HCT116 (cell line): ENCODE measurements around the gene CBLB. TPM values are rescaled to one million over a fixed set of nuclear protein-coding genes. Genes with fewer than 3 reads are reported as not detected.

Experiments used
- ATAC-seq: fragments of 200-7000 bp; cut with Tn5 transposase; 2 replicates; pipeline ENCODE4 v1.9.1; 2020; ENCODE audit warnings: mild to moderate bottlenecking, moderate library complexity
- BruUV-seq: library from RNA; stranded (reverse); fragments of 400-500 nt; replicated peaks from 2 replicates; lab custom pipeline; 2021; lab: Mats Ljungman, UMichigan
- CTCF ChIA-PET: fragments of 300-600 bp; sonication (Branson Sonifier 250); formaldehyde crosslinking; loops from one replicate; lab custom pipeline; 2021; ENCODE audit warnings: antibody characterized with exemption; lab: Charles Lee
- POLR2A ChIA-PET: fragments of 300-600, 350-600 bp; sonication (Branson Sonifier 250); formaldehyde crosslinking; loops from one replicate; lab custom pipeline; 2021; ENCODE audit warnings: antibody characterized with exemption; lab: Charles Lee
- RAD21 ChIA-PET, 2 experiments: fragments of 300-600 bp; sonication (Branson Sonifier 250); formaldehyde crosslinking; loops; one replicate each; lab custom pipeline; 2023; ENCODE audit warnings: low total read pairs in 2 of 2; ENCODE audit not compliant: uncharacterized antibody in 2 of 2, unreplicated experiment in 2 of 2, low non-redundant PET in 1 of 2; lab: Charles Lee
- DNase-seq: peaks from one replicate; pipeline ENCODE4 v3.0.0-alpha.2; 2010; ENCODE audit warnings: low read depth, low spot score
- H2AFZ ChIP-seq: fragments of 200-600 bp; shearing (Covaris generic), sonication (generic); 2 replicates; pipeline ENCODE4 v1.6.1; 2017; ENCODE audit warnings: low read depth, mixed run types, mixed read lengths, antibody characterized with exemption, low read length; ENCODE audit not compliant: poor library complexity, severe bottlenecking
- H3K27ac ChIP-seq: 2 replicates; pipeline ENCODE4 v1.5.1; 2012; ENCODE audit warnings: low read depth, low read length
- H3K27me3 ChIP-seq: fragments of 200-600 bp; sonication (generic); 2 replicates; pipeline ENCODE4 v1.6.1; 2016; ENCODE audit warnings: mixed run types, low read length, mixed read lengths; ENCODE audit not compliant: insufficient read depth
- H3K36me3 ChIP-seq, 2 experiments: fragments of 200-500 bp in 1 of 2; fragments of 200-600 bp in 1 of 2; sonication (Bioruptor generic) in 1 of 2; sonication (generic) in 1 of 2; 2 replicates each; pipeline versions ENCODE4 v1.5.1 to v1.6.1; 2014 to 2016; ENCODE audit warnings: low read length in 2 of 2, inconsistent platforms in 1 of 2, mixed read lengths in 1 of 2, mixed run types in 1 of 2; ENCODE audit not compliant: insufficient read depth in 2 of 2, control insufficient read depth in 1 of 2
- H3K4me1 ChIP-seq, 2 experiments: fragments of 200-600 bp in 1 of 2; sonication (generic) in 1 of 2; 2 replicates each; pipeline versions ENCODE4 v1.5.1 to v1.6.1; 2012 to 2017; ENCODE audit warnings: low read length in 2 of 2, inconsistent platforms in 1 of 2, mild to moderate bottlenecking in 1 of 2, mixed read lengths in 1 of 2, mixed run types in 1 of 2, moderate library complexity in 1 of 2; ENCODE audit not compliant: insufficient read depth in 2 of 2, control insufficient read depth in 1 of 2
- H3K4me2 ChIP-seq: fragments of 200-600 bp; sonication (generic); 2 replicates; pipeline ENCODE4 v1.6.1; 2017; ENCODE audit warnings: mixed run types, low read length, mixed read lengths
- H3K4me3 ChIP-seq, 2 experiments: fragments of 200-600 bp in 1 of 2; sonication (generic) in 1 of 2; replicated peaks in 1 of 2; 2 replicates each; pipeline ENCODE4 v1.5.1; 2011 to 2016; ENCODE audit warnings: low read length in 2 of 2, control low read depth in 1 of 2, low read depth in 1 of 2, mild to moderate bottlenecking in 1 of 2, mixed read lengths in 1 of 2, mixed run types in 1 of 2
- H3K79me2 ChIP-seq: fragments of 200-600 bp; sonication (generic); 2 replicates; pipeline ENCODE4 v1.6.1; 2017; ENCODE audit warnings: mild to moderate bottlenecking, mixed run types, low read length, moderate library complexity, mixed read lengths; ENCODE audit not compliant: insufficient read depth
- H3K9ac ChIP-seq: fragments of 200-600 bp; sonication (generic); 2 replicates; pipeline ENCODE4 v1.6.1; 2016; ENCODE audit warnings: low read length, mixed read lengths
- H3K9me2 ChIP-seq: fragments of 200-600 bp; sonication (generic), shearing (Covaris generic); 2 replicates; pipeline ENCODE4 v1.6.1; 2017; ENCODE audit warnings: mixed run types, mild to moderate bottlenecking, moderate library complexity; ENCODE audit not compliant: insufficient read depth
- H3K9me3 ChIP-seq, 2 experiments: fragments of 200-500 bp in 1 of 2; fragments of 200-600 bp in 1 of 2; sonication (Bioruptor generic) in 1 of 2; sonication (generic) in 1 of 2; 2 replicates each; pipeline ENCODE4 v1.6.1; 2014 to 2017; ENCODE audit warnings: low read length in 2 of 2, mixed read lengths in 2 of 2, inconsistent platforms in 1 of 2, low read depth in 1 of 2, mild to moderate bottlenecking in 1 of 2, mixed run types in 1 of 2, moderate library complexity in 1 of 2; ENCODE audit not compliant: control insufficient read depth in 1 of 2, insufficient read depth in 1 of 2
- H4K20me1 ChIP-seq: fragments of 200-600 bp; sonication (generic), shearing (Covaris generic); 2 replicates; pipeline ENCODE4 v1.6.1; 2017; ENCODE audit warnings: mixed run types, mild to moderate bottlenecking, moderate library complexity; ENCODE audit not compliant: insufficient read depth
- CBX3 ChIP-seq: IDR thresholded peaks from 2 replicates; pipeline ENCODE4 v1.6.1; 2012; ENCODE audit warnings: low read depth
- CEBPB ChIP-seq: IDR thresholded peaks from 2 replicates; pipeline ENCODE4 v1.6.1; 2012; ENCODE audit warnings: low read depth
- CTCF ChIP-seq, 3 experiments: fragments of 200-600 bp in 1 of 3; sonication (generic) in 1 of 3; IDR thresholded peaks in 2 of 3; conservative IDR thresholded peaks in 1 of 3; 2 replicates each; pipeline ENCODE4 v1.5.1; 2012 to 2017; ENCODE audit warnings: low read depth in 2 of 3, low read length in 2 of 3, antibody characterized with exemption in 1 of 3, borderline replicate concordance in 1 of 3, control low read depth in 1 of 3, mild to moderate bottlenecking in 1 of 3, mixed read lengths in 1 of 3, mixed run types in 1 of 3, moderate library complexity in 1 of 3; ENCODE audit not compliant: insufficient read depth in 1 of 3
- EGR1 ChIP-seq: IDR thresholded peaks from 2 replicates; pipeline ENCODE4 v1.6.1; 2012; ENCODE audit warnings: low read depth
- ELF1 ChIP-seq: IDR thresholded peaks from 2 replicates; pipeline ENCODE4 v1.6.1; 2012; ENCODE audit warnings: low read depth, borderline replicate concordance
- EZH2phosphoT487 ChIP-seq: fragments of 200-600 bp; IDR thresholded peaks from 2 replicates; pipeline ENCODE4 v1.6.1; 2018; ENCODE audit warnings: antibody characterized with exemption, borderline replicate concordance
- FOSL1 ChIP-seq: IDR thresholded peaks from 2 replicates; pipeline ENCODE4 v1.6.1; 2012; ENCODE audit warnings: low read depth
- JUND ChIP-seq: IDR thresholded peaks from 2 replicates; pipeline ENCODE4 v1.6.1; 2012
- POLR2A ChIP-seq: IDR thresholded peaks from 2 replicates; pipeline ENCODE4 v1.7.0; 2011; ENCODE audit warnings: borderline replicate concordance; ENCODE audit not compliant: insufficient read depth, insufficient read length; ENCODE audit errors: extremely low read depth
- POLR2AphosphoS5 ChIP-seq: IDR thresholded peaks from 2 replicates; pipeline ENCODE4 v1.6.1; 2011; ENCODE audit warnings: mild to moderate bottlenecking, low read depth, low read length, moderate library complexity
- SIN3A ChIP-seq: IDR thresholded peaks from 2 replicates; pipeline ENCODE4 v1.6.1; 2012; ENCODE audit warnings: low read depth
- SP1 ChIP-seq: IDR thresholded peaks from 2 replicates; pipeline ENCODE4 v1.6.1; 2012; ENCODE audit warnings: low read depth
- SRF ChIP-seq: IDR thresholded peaks from 2 replicates; pipeline ENCODE4 v1.6.1; 2012; ENCODE audit warnings: low read depth
- TCF7L2 ChIP-seq: IDR thresholded peaks from 2 replicates; pipeline ENCODE4 v1.7.0; 2011; ENCODE audit warnings: borderline replicate concordance, inconsistent platforms; ENCODE audit not compliant: insufficient read depth, insufficient read length; ENCODE audit errors: extremely low read depth
- YY1 ChIP-seq: IDR thresholded peaks from 2 replicates; pipeline ENCODE4 v1.6.1; 2011; ENCODE audit warnings: low read length, low read depth, moderate library complexity, mild to moderate bottlenecking; ENCODE audit not compliant: insufficient replicate concordance; ENCODE audit errors: extremely low read depth
- ZFX ChIP-seq: fragments of 450-650 bp; IDR thresholded peaks from 2 replicates; pipeline ENCODE4 v1.6.1; 2017
- ZNF274 ChIP-seq: fragments of 200-500 bp; sonication (Bioruptor generic); IDR thresholded peaks from 2 replicates; pipeline ENCODE4 v1.6.1; 2014; ENCODE audit warnings: mild to moderate bottlenecking, low read depth, low read length, inconsistent platforms
- intact Hi-C: fragments of 100-400 bp; cut with micrococcal nuclease; formaldehyde crosslinking; loops from 2 replicates; pipeline ENCODE4 v1.10.0; 2022
- total RNA-seq: library from RNA; stranded (reverse); gene quantifications from one replicate; pipeline ENCODE4 v1.2.1, GENCODE V29; 2021; ENCODE audit not compliant: unreplicated experiment
- TF ChIP-seq, protein P1 (sequence below): IDR thresholded peaks from 2 replicates; pipeline ENCODE4 v1.6.1; 2012; ENCODE audit warnings: low read depth
- TF ChIP-seq, protein P2 (sequence below): IDR thresholded peaks from 2 replicates; pipeline ENCODE4 v1.6.1; 2012
- TF ChIP-seq, protein P3 (sequence below): IDR thresholded peaks from 2 replicates; pipeline ENCODE4 v1.6.1; 2012
- TF ChIP-seq, protein P4 (sequence below): IDR thresholded peaks from 2 replicates; pipeline ENCODE4 v1.6.1; 2011; ENCODE audit warnings: mild to moderate bottlenecking, low read length, moderate library complexity; ENCODE audit not compliant: insufficient replicate concordance; ENCODE audit errors: extremely low read depth

CBLB gene
- total RNA-seq, 1 experiment from 2014 or later, result 10.4 TPM

GRCh38 chr3:105827959-105828358 is 40.9 kb downstream of the CBLB start:
- ChIA-PET RAD21 (no interaction called here), POLR2A (no interaction called here), CTCF (no interaction called here)
- intact Hi-C loops, result no loop called here
- BruUV-seq, result no TSS peak
- no peak overlapping the region for H3K9ac ChIP-seq
- ATAC-seq, result peak; percentile 92
- no peaks in the 10 kb centered on the region for H3K9me2 ChIP-seq
- peak overlapping the region; percentile 50 for H3K4me2 ChIP-seq
- H4K20me1 ChIP-seq, result no peaks in the 10 kb centered on the region
- no peak overlapping the region for H3K4me3 ChIP-seq
- H3K4me1 ChIP-seq, result peaks cover 25 to 36% of the 10 kb centered on the region in 2 experiments
- DNase-seq, result peak; percentile 73
- no peak overlapping the region for H3K27ac ChIP-seq
- H3K36me3 ChIP-seq, result no peaks in the 10 kb centered on the region
- H3K27me3 ChIP-seq, result no peaks in the 10 kb centered on the region
- H3K9me3 ChIP-seq, result no peaks in the 10 kb centered on the region
- no peaks in the 10 kb centered on the region for H3K79me2 ChIP-seq
- peak overlapping the region; percentile 65 for H2AFZ ChIP-seq
- 0 out of 2 replicates have a peak, but pooled peaks have one; percentile 19 for TF ChIP-seq SIN3A
- TF ChIP-seq CTCF (IDR thresholded peaks at IDR 0.05 in 2 of 3, conservative IDR thresholded peaks at IDR 0.05 in 1 of 3; ENCODE audit: borderline replicate concordance in 1 of 3, insufficient read depth in 1 of 3, low read depth in 2 of 3, low read length in 2 of 3), result peak in 2 of 3 experiments; percentile 66 to 67; a peak in 4 of 6 replicates
- peak; percentile 72; the same call in 1 of the 2 replicates for TF ChIP-seq JUND
- TF ChIP-seq, protein P1, sequence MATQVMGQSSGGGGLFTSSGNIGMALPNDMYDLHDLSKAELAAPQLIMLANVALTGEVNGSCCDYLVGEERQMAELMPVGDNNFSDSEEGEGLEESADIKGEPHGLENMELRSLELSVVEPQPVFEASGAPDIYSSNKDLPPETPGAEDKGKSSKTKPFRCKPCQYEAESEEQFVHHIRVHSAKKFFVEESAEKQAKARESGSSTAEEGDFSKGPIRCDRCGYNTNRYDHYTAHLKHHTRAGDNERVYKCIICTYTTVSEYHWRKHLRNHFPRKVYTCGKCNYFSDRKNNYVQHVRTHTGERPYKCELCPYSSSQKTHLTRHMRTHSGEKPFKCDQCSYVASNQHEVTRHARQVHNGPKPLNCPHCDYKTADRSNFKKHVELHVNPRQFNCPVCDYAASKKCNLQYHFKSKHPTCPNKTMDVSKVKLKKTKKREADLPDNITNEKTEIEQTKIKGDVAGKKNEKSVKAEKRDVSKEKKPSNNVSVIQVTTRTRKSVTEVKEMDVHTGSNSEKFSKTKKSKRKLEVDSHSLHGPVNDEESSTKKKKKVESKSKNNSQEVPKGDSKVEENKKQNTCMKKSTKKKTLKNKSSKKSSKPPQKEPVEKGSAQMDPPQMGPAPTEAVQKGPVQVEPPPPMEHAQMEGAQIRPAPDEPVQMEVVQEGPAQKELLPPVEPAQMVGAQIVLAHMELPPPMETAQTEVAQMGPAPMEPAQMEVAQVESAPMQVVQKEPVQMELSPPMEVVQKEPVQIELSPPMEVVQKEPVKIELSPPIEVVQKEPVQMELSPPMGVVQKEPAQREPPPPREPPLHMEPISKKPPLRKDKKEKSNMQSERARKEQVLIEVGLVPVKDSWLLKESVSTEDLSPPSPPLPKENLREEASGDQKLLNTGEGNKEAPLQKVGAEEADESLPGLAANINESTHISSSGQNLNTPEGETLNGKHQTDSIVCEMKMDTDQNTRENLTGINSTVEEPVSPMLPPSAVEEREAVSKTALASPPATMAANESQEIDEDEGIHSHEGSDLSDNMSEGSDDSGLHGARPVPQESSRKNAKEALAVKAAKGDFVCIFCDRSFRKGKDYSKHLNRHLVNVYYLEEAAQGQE, result no peak
- TF ChIP-seq SRF, result peak; percentile 89
- no peak for TF ChIP-seq CEBPB
- TF ChIP-seq FOSL1, result peak; percentile 75
- peak; percentile 86 for TF ChIP-seq CBX3
- TF ChIP-seq, protein P2, sequence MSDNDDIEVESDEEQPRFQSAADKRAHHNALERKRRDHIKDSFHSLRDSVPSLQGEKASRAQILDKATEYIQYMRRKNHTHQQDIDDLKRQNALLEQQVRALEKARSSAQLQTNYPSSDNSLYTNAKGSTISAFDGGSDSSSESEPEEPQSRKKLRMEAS, result peak; percentile 87
- TF ChIP-seq TCF7L2, result no peak
- TF ChIP-seq YY1, result peak; percentile 56
- no peak for TF ChIP-seq POLR2AphosphoS5
- TF ChIP-seq, protein P3, sequence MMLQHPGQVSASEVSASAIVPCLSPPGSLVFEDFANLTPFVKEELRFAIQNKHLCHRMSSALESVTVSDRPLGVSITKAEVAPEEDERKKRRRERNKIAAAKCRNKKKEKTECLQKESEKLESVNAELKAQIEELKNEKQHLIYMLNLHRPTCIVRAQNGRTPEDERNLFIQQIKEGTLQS, result peak; percentile 7; the same call in 1 of the 2 replicates
- TF ChIP-seq, protein P4, sequence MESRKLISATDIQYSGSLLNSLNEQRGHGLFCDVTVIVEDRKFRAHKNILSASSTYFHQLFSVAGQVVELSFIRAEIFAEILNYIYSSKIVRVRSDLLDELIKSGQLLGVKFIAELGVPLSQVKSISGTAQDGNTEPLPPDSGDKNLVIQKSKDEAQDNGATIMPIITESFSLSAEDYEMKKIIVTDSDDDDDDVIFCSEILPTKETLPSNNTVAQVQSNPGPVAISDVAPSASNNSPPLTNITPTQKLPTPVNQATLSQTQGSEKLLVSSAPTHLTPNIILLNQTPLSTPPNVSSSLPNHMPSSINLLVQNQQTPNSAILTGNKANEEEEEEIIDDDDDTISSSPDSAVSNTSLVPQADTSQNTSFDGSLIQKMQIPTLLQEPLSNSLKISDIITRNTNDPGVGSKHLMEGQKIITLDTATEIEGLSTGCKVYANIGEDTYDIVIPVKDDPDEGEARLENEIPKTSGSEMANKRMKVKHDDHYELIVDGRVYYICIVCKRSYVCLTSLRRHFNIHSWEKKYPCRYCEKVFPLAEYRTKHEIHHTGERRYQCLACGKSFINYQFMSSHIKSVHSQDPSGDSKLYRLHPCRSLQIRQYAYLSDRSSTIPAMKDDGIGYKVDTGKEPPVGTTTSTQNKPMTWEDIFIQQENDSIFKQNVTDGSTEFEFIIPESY, result no peak
- 0 out of 2 replicates have a peak, but pooled peaks have one; percentile 31 for TF ChIP-seq SP1
- TF ChIP-seq POLR2A, result no peak
- TF ChIP-seq ELF1, result no peak
- TF ChIP-seq ZNF274, result no peak
- TF ChIP-seq ZFX, result no peak
- TF ChIP-seq EGR1, result no peak
- no peak for TF ChIP-seq EZH2phosphoT487
